T-helper 17 cell (primary cell): ENCODE measurements around the gene ATAT1. TPM values are rescaled to one million over a fixed set of nuclear protein-coding genes. Genes with fewer than 3 reads are reported as not detected.
A peak's percentile ranks its signal among the peaks of the same experiment; 100 is the strongest.
"Not testable (repeated sequence)": the region's sequence is repeated elsewhere in the genome, so short reads cannot be mapped to it uniquely, and the experiment has no call there.

Experiments
- ATAC-seq: fragments of 150-1000 bp; cut with Tn5 transposase; 2 replicates; pipeline ENCODE4 v1.10.0; 2021; ENCODE audit warnings: mild to moderate bottlenecking, moderate library complexity
- DNase-seq, 3 donors: peaks; one replicate each; pipeline versions ENCODE4 v3.0.0 to v3.0.0-alpha.2; 2020 to 2021
- H3K9me3 ChIP-seq: one replicate; pipeline ENCODE4 v1.7.0; 2013; ENCODE audit warnings: low read length, mild to moderate bottlenecking; ENCODE audit not compliant: control insufficient read depth, poor library complexity, severe bottlenecking
- H3K27ac Mint-ChIP-seq: one replicate; pipeline ENCODE4 v1.8.0; 2022; ENCODE audit warnings: mild to moderate bottlenecking, moderate library complexity, mixed read lengths
- H3K27me3 Mint-ChIP-seq: one replicate; pipeline ENCODE4 v1.8.0; 2022; ENCODE audit warnings: mixed read lengths
- H3K36me3 Mint-ChIP-seq: one replicate; pipeline ENCODE4 v1.8.0; 2022; ENCODE audit warnings: low read depth, mixed read lengths
- H3K4me1 Mint-ChIP-seq: one replicate; pipeline ENCODE4 v1.8.0; 2022; ENCODE audit warnings: mild to moderate bottlenecking, mixed read lengths
- H3K4me3 Mint-ChIP-seq: one replicate; pipeline ENCODE4 v1.8.0; 2022; ENCODE audit warnings: mild to moderate bottlenecking, moderate library complexity, mixed read lengths
- total RNA-seq, 4 donors: library from RNA in 2 of 4; stranded (reverse) in 2 of 4; gene quantifications; one replicate each; pipeline ENCODE4 v1.2.3 and lab custom pipeline; 2022 to 2026

Gene ATAT1
- total RNA-seq, 2 donors from 2014 or later, result 5.6 to 6.6 TPM

DNA sequence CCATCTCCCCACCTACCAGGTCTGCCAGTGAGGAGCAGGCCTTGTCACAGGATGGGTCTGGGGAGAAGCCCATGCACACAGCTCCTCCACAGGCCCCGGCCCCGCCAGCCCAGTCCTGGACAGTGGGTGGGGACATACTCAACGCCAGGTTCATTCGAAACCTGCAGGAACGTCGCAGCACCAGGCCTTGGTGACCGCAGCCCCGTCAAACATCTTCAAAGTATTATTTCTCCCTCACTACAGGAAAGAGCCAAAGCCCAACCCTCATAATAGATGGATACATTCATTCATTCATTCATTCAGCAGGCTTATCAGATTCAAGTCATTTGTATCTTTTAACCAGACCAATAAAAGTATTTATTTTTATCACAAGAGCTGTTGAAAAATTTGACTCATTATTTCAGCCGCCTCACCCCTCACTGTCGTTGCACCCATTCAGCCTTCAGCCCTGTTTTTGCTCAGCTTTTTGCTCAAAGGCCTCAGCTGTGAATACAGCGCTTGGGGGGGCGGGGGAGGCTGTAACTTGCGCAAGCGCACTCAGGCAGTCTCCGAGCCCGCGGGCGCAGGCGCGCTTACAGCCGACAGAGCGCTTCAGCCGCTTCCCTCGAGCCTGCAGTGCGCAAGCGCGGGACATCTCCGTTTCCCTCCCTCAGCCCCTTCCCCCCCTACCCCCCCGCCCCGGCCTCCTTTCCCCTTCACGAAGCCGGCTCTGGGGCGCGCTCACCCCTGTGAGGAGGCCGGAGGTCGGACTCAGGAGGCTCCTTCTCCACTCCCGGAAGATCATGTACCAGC lies 20.0 kb downstream of the ATAT1 start, which contains the start of gene C6orf136:
C6orf136 (plus strand) TSS at position 684 of the 792 bp plus-strand sequence; CDS start at position 783, 99 bp downstream.
- ATAC-seq, result peak; percentile 83
- Mint-ChIP-seq H3K4me3 (peak within 1 kb of the TSS; percentile 91), H3K4me1 (peaks cover 19% of the 10 kb centered on the region), H3K27me3 (no peaks in the 10 kb centered on the region), H3K27ac (peak within 1 kb of the TSS; percentile 75), H3K36me3 (peaks cover 4% of the 10 kb centered on the region)
- no peaks in the 10 kb centered on the region for H3K9me3 ChIP-seq
- peak; percentile 84 to 92 (median 92) for DNase-seq

DNA sequence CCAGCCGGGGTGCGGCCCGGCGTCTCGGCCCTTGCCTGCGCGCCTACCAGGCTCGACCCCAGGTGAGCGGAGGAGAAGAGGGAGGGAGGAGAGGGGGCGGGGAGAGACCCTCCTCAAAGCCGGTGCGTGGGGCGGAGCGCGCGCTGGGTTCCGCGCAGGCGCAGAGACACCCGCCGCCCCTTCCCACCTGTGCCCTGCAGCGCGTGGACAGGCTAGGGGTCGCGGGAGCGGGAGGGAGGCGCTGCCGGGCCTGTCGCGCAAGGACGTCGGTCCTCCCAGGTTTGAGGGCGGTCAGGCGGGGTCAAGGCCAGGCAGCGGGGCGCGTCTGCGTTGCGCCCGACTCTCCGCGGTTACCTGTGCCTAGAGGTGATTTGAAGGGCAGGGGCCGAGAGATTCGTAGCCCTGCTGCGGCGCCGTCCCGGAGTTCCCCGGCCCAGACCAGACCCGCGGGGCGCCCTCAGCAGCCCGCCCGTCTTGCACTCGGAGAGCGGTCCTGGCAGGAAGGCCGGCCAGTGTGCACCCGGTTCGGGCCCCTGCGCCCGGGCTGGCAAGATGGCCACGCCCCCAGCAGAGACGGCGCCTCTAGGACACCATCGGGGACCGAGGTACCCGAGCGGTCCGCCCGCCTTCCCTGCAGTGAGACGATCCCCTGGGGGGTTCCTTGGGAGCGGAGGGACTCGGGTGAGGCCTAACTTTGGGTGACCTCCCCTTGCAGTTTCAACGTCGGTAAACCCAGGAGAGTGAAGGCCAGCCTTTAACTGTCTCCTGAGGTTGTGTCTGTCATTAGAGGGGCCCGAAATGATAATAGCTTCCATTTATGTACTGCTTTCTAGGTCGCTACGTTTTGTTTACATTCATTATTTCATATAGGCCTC lies 20.8 kb downstream of the ATAT1 start:
- Mint-ChIP-seq H3K4me3 (peak overlapping the region; percentile 91), H3K27ac (peak overlapping the region; percentile 75), H3K27me3 (no peaks in the 10 kb centered on the region), H3K36me3 (peaks cover 4% of the 10 kb centered on the region), H3K4me1 (peaks cover 19% of the 10 kb centered on the region)
- ATAC-seq, result peak; percentile 78
- DNase-seq, result peak; percentile 41 to 60 (median 60)
- no peaks in the 10 kb centered on the region for H3K9me3 ChIP-seq

DNA sequence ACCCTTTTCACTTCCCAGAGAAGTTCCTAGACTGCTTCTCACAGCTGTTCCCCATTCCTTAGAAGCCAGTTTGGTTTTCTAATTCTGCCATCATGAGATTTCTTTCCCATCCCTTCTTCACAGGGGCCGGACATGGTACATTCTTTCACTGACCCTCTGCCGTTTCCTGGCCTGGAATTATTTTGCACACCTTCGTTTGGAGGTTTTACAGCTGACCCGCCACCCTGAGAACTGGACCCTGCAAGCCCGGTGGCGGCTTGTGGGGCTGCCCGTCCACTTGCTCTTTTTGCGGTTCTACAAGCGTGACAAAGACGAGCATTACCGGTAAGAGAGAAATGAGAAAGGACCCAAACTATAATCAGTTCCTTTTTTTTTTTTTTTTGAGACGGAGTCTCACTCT lies 24.5 kb downstream of the ATAT1 start:
- ATAC-seq, result no peak
- H3K36me3 Mint-ChIP-seq, result peaks cover 6% of the 10 kb centered on the region
- peak overlapping the region; percentile 78 for H3K27ac Mint-ChIP-seq
- no peaks in the 10 kb centered on the region for H3K27me3 Mint-ChIP-seq
- no peaks in the 10 kb centered on the region for H3K9me3 ChIP-seq
- peaks cover 9% of the 10 kb centered on the region for H3K4me1 Mint-ChIP-seq
- DNase-seq, result no peak
- H3K4me3 Mint-ChIP-seq, result peak overlapping the region; percentile 39

DNA sequence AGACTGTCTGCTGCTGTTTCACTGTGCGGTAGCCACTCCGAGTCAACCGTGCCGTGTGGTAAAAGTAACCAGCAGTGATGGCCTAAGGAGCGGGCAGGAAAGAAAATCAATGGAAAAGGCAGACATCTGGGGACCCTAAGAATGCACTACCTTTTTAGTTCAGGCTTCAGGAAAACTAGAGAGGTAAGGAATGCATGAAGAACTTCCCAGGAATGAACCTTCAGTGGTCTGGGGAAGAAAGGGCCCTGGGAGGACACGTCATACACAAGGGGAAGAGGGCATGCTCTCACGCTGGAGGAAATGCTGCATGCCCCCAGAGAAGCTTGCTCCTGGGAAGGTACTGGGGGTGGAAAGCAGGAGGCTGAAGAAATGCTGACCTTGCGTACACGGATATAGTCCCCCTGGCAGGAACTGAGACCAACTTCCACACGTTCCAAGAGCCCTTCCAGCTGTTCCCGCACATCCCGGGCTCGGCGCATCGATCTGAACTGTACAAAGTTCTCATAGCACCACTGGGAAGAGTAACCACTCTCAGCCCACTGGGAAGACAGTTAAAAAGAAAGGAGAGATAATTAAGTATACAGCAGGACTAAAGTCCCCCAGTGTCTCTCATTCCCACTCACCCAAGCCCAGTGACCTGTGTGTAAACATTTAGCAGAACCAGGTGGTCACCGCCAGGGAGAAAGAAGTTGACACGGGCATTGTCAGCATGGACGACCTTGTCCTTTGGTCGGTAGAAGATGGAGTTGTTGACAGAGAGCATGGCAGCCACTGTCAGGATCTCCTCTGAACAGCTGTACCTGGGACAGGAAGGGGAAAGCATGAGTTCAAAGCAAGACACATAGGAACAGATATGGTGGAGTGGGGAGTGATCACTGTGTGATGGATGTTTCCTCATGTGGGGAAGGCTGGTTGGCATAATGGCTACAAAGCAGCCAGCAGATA lies 28.4 kb downstream of the ATAT1 start:
- ATAC-seq, result no peak
- H3K27me3 Mint-ChIP-seq, result no peaks in the 10 kb centered on the region
- H3K27ac Mint-ChIP-seq, result peak overlapping the region; percentile 9
- H3K4me3 Mint-ChIP-seq, result no peak overlapping the region
- H3K36me3 Mint-ChIP-seq, result peaks cover 9% of the 10 kb centered on the region
- no peak for DNase-seq
- peaks cover 12% of the 10 kb centered on the region for H3K4me1 Mint-ChIP-seq
- H3K9me3 ChIP-seq, result no peaks in the 10 kb centered on the region

DNA sequence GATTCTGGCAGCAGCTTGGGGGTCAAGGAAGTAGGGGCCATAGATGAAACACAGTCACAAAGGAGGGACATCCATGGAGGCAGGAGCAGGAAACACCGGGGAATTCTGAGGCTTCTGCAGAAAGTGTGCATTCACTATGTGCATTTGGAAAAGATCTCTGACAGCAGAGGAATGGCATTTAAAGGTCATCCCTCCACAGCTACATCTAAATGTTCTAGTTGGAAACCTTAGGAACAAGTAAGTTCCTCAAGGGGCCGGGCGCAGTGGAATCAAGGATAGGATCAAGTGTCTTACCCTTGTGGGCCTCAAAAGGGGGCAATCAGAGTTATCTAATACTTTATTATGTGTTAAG lies 29.0 kb downstream of the ATAT1 start:
- H3K27ac Mint-ChIP-seq, result peak overlapping the region; percentile 9
- H3K9me3 ChIP-seq, result no peaks in the 10 kb centered on the region
- peaks cover 12% of the 10 kb centered on the region for H3K4me1 Mint-ChIP-seq
- H3K4me3 Mint-ChIP-seq, result no peak overlapping the region
- peaks cover 9% of the 10 kb centered on the region for H3K36me3 Mint-ChIP-seq
- no peak for ATAC-seq
- no peaks in the 10 kb centered on the region for H3K27me3 Mint-ChIP-seq
- DNase-seq, result no peak

DNA sequence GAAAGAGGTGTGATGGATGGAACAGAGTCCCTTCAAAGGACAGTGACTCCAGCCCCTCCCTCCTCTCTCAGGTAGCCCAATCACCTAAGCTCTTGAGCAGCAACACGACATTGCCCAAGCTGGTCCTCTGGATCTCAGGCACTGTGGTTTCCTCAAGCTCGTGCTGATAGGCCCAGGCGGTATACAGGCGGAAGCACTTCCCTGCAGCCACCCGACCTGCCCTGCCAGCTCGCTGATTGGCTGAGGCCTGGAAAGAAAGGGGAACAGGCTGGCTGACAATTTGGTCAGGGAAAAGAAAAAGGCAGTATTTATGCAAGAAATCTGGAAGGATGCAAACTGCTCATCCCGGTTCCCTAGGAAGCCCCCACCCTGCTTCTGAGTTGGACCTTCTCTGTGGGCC lies 29.8 kb downstream of the ATAT1 start:
- H3K4me3 Mint-ChIP-seq, result no peak overlapping the region
- H3K27me3 Mint-ChIP-seq, result no peaks in the 10 kb centered on the region
- H3K4me1 Mint-ChIP-seq, result peaks cover 12% of the 10 kb centered on the region
- ATAC-seq (no peak), DNase-seq (no peak)
- H3K9me3 ChIP-seq, result no peaks in the 10 kb centered on the region
- H3K27ac Mint-ChIP-seq, result no peak overlapping the region
- H3K36me3 Mint-ChIP-seq, result peaks cover 10% of the 10 kb centered on the region

DNA sequence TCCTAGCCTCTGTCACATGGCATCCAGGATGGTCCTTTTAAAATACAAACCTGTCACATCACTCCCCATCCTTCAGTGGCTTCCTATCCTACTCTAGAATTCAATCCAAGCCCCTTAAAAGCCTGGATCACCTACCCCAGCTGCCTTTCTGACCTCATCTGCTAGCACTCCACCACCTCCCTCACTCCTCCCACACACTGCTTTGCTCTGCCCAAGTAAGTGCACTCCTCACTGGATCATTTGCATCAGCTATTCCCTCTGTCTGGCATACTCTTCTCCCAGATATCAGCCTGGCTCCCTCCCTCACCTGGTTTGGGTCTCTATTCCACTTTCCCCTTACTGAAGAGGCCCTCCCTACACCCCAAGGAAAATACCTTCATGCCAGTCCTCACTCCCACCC lies 30.8 kb downstream of the ATAT1 start:
- H3K4me1 Mint-ChIP-seq, result peaks cover 12% of the 10 kb centered on the region
- ATAC-seq (no peak), DNase-seq (no peak)
- peak overlapping the region; percentile 27 for H3K27ac Mint-ChIP-seq
- no peaks in the 10 kb centered on the region for H3K27me3 Mint-ChIP-seq
- H3K9me3 ChIP-seq, result no peaks in the 10 kb centered on the region
- H3K4me3 Mint-ChIP-seq, result peak overlapping the region; percentile 28
- peaks cover 11% of the 10 kb centered on the region for H3K36me3 Mint-ChIP-seq

DNA sequence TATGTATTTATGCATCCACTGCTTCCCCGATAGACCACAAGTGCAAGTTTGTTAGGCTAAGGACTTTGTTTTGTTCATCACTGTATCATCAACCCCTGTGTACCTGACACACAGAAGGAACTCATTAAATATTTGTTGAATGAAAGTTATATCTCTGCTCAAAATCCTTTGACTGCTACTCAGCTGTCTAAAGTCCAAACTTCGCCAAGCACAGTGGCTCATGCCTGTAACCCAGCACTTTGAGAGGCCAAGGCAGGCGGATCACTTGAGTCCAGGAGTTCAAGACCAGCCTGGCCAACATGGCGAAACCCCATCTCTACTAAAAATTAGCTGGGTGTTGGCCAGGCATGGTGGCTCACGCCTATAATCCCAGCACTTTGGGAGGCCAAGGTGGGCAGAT lies 31.2 kb downstream of the ATAT1 start:
- DNase-seq, H3K27me3 Mint-ChIP-seq, H3K4me3 Mint-ChIP-seq, ATAC-seq, H3K9me3 ChIP-seq: not testable (repeated sequence)
- Mint-ChIP-seq H3K4me1 (peaks cover 12% of the 10 kb centered on the region), H3K36me3 (peaks cover 13% of the 10 kb centered on the region), H3K27ac (peak overlapping the region; percentile 27)

DNA sequence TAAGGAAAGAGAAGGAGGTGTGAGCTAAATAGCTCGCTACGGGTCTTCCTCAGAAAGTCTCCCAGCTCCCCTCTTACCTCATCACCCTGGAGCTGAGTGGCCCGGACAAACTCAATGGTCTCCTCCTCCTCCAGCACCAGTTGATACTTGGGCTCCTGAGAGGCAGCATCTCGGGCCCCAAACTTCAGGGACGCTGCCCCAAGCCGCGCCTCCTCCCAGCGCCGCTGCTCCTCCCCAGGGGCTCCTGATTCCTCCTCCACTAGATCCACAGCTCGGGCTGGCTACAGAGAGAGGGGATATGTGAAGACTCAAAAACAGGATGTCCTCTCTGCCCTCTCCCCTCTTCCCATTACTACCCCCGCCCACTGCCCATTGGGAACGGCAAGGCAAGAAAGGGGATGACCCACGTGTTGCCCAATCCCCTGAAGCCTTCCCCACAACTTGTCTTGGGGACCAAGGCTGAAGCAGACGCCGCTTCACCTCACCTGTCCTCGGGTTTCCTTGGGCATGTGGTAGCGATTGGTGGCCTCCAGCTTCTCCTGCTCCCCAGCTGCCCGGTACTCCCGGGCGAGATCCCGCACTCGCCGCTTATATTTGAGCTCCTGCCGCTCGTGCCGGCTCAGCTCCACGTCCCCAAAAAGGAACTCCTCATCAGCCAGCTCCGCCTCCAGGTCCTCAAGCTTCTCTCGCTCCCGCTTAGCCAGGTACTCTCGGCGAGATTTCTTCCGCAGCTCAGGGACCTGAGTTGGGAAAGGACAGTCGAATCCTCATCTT lies 38.5 kb downstream of the ATAT1 start:
- peaks cover 7% of the 10 kb centered on the region for H3K36me3 Mint-ChIP-seq
- peaks cover 6% of the 10 kb centered on the region for H3K4me1 Mint-ChIP-seq
- no peaks in the 10 kb centered on the region for H3K9me3 ChIP-seq
- H3K27ac Mint-ChIP-seq, result no peak overlapping the region
- DNase-seq (no peak), ATAC-seq (no peak)
- H3K4me3 Mint-ChIP-seq, result no peak overlapping the region
- no peaks in the 10 kb centered on the region for H3K27me3 Mint-ChIP-seq

DNA sequence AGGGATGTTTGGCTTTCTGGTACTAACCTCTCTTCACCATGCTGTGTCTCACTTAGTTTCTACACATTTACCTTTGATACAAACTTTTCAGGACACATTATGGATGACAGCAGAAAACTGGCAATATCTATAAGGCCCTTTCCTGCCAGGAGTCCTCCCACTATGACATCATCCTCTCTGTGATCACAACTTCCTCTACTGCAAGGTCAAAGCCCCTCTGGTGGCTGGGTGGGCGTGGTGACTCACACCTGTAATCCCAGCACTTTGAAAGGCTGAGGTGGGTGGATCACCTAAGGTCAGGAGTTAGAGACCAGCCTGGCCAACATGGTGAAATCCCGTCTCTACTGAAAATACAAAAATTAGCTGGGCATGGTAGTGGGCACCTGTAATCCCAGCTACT lies 39.6 kb downstream of the ATAT1 start:
- H3K27me3 Mint-ChIP-seq, ATAC-seq, H3K27ac Mint-ChIP-seq, H3K4me3 Mint-ChIP-seq, DNase-seq, H3K9me3 ChIP-seq: not testable (repeated sequence)
- peaks cover 14% of the 10 kb centered on the region for H3K4me1 Mint-ChIP-seq
- H3K36me3 Mint-ChIP-seq, result peaks cover 12% of the 10 kb centered on the region

DNA sequence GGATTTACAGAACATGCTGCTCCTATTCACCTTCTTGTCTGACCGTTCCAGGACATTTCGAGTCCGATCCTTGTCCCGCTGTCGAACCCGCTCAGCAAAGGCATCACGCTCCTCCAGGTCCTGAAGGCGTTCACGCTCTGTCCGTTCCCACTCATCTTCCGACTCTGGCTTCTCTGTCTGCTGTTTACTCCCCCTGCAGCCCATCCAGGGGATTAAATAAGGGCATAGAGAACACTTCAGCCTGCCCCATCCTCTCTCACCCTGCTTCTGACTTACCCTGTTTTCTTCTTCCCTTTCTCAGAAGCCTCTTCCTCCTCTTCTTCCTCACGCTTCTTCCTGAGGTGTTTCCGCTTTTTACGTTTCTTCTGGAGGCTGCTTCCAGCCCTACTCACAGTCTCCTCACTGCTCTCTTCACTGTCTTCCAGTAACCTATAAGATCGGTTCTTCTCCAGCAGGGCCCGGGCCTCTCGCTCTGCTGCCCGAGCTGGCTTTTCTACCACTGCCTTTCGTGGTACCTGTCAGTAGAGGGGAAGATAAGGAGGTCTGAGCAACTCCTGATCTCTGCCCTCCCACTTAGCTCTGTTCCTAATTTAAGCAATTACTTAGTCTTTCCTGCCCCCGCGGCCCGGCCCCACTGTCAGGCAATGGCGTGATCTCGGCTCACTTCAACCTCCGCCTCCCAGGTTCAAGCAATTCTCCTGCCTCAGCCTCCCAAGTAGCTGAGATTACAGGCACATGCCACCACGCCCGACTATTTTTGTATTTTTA lies 44.3 kb downstream of the ATAT1 start:
- Mint-ChIP-seq H3K36me3 (peaks cover 7% of the 10 kb centered on the region), H3K27ac (no peak overlapping the region), H3K4me3 (peak overlapping the region; percentile 79), H3K27me3 (no peaks in the 10 kb centered on the region), H3K4me1 (peaks cover 26% of the 10 kb centered on the region)
- no peak for DNase-seq
- ATAC-seq, result no peak
- no peaks in the 10 kb centered on the region for H3K9me3 ChIP-seq
